Gastroesophageal sphincter (tissue), 4 donors: ENCODE measurements around the gene CELSR2. TPM values are rescaled to one million over a fixed set of nuclear protein-coding genes. Genes with fewer than 3 reads are reported as not detected.

Source experiments
- ATAC-seq: fragments of 150-250 bp; one replicate; pipeline ENCODE4 v1.9.1; 2016; ENCODE audit warnings: mild to moderate bottlenecking, moderate library complexity
- H3K27ac ChIP-seq, 4 donors: fragments of 200-600 bp; sonication (generic) in 3 of 4; 1 replicate in 3 of 4; 2 replicates in 1 of 4; pipeline ENCODE4 v1.5.1; 2016 to 2019
- H3K27me3 ChIP-seq: fragments of 200-600 bp; sonication (generic); one replicate; pipeline ENCODE4 v1.5.1; 2019
- H3K36me3 ChIP-seq, 2 donors: fragments of 200-600 bp; sonication (generic); one replicate each; pipeline ENCODE4 v1.5.1; 2019; ENCODE audit warnings: control low read depth in 1 of 2
- H3K4me1 ChIP-seq, 3 donors: fragments of 200-600 bp; sonication (generic); 1 replicate in 2 of 3; 2 replicates in 1 of 3; pipeline ENCODE4 v1.5.1; 2016 to 2019; ENCODE audit warnings: control low read depth in 2 of 3
- H3K4me3 ChIP-seq, 2 donors: fragments of 200-600 bp; sonication (generic); one replicate each; pipeline ENCODE4 v1.5.1; 2019; ENCODE audit warnings: mild to moderate bottlenecking in 1 of 2, moderate library complexity in 1 of 2
- H3K9me3 ChIP-seq, 3 donors: fragments of 200-600 bp; sonication (generic); one replicate each; pipeline ENCODE4 v1.5.1; 2017 to 2019; ENCODE audit warnings: control low read depth in 2 of 3
- CTCF ChIP-seq, 4 experiments: fragments of 200-600 bp in 2 of 4; fragments of 450-650 bp in 2 of 4; sonication (generic) in 1 of 4; IDR thresholded peaks; one replicate each; pipeline ENCODE4 v1.5.1; 2017 to 2019; ENCODE audit warnings: antibody characterized with exemption in 4 of 4, mild to moderate bottlenecking in 2 of 4, moderate library complexity in 2 of 4
- EP300 ChIP-seq: sonication (generic); formaldehyde crosslinking; IDR thresholded peaks from one replicate; pipeline ENCODE4 v1.6.1; 2017; ENCODE audit warnings: antibody characterized with exemption, mild to moderate bottlenecking
- POLR2A ChIP-seq, 2 donors: fragments of 450-650 bp; IDR thresholded peaks; one replicate each; pipeline ENCODE4 v1.6.1; 2017; ENCODE audit warnings: antibody characterized with exemption in 2 of 2, mild to moderate bottlenecking in 2 of 2, moderate library complexity in 1 of 2
- POLR2AphosphoS5 ChIP-seq: sonication (generic); formaldehyde crosslinking; IDR thresholded peaks from one replicate; pipeline ENCODE4 v1.6.1; 2017; ENCODE audit warnings: antibody characterized with exemption
- WGBS, 2 donors: methylation state at CpG; one replicate each; pipeline ENCODE4 v1.1.5; 2018; ENCODE audit warnings: low coverage in 1 of 2; 5-methylcytosine and 5-hydroxymethylcytosine counted together
- total RNA-seq, 4 donors: library from RNA; depleted of rRNA; stranded (reverse); fragments of >200 nt; gene quantifications; one replicate each; pipeline ENCODE4 v1.1.0, GENCODE V29; 2016

The CELSR2 gene
- total RNA-seq, 4 donors from 2014 or later = 5.7 to 18.6 (median 9.1) TPM

GRCh38 chr1:109206339-109206738 is 43.0 kb upstream of the CELSR2 start:
- H3K9me3 ChIP-seq = no peaks in the 10 kb centered on the region
- 65 to 71% methylated on average over 2 of the region's 2 CpGs for WGBS, 2 donors
- H3K4me3 ChIP-seq = no peak overlapping the region
- no peaks in the 10 kb centered on the region for H3K27me3 ChIP-seq
- no peak for TF ChIP-seq CTCF (IDR thresholded peaks at IDR 0.05)
- H3K27ac ChIP-seq = no peak overlapping the region
- H3K4me1 ChIP-seq = no peaks in the 10 kb centered on the region
- ATAC-seq = no peak
- no peaks in the 10 kb centered on the region for H3K36me3 ChIP-seq

GRCh38 chr1:109207467-109208103 is 41.8 kb upstream of the CELSR2 start:
- no peaks in the 10 kb centered on the region for H3K4me1 ChIP-seq
- no peaks in the 10 kb centered on the region for H3K9me3 ChIP-seq
- no peak overlapping the region for H3K4me3 ChIP-seq
- TF ChIP-seq POLR2A (IDR thresholded peaks at IDR 0.05) (no peak), CTCF (IDR thresholded peaks at IDR 0.05) (no peak), POLR2AphosphoS5 (no peak), EP300 (no peak)
- H3K36me3 ChIP-seq = no peaks in the 10 kb centered on the region
- 76 to 83% methylated on average over 6 to 7 of the region's 7 CpGs for WGBS, 2 donors
- no peaks in the 10 kb centered on the region for H3K27me3 ChIP-seq
- no peak for ATAC-seq
- no peak overlapping the region for H3K27ac ChIP-seq

GRCh38 chr1:109208394-109208793 is 40.9 kb upstream of the CELSR2 start:
- ATAC-seq = no peak
- Histone ChIP-seq H3K4me3 (no peak overlapping the region), H3K27me3 (no peaks in the 10 kb centered on the region), H3K36me3 (no peaks in the 10 kb centered on the region), H3K27ac (no peak overlapping the region), H3K4me1 (peaks cover 0 to 4% (median 0%) of the 10 kb centered on the region in 3 donors), H3K9me3 (no peaks in the 10 kb centered on the region)
- no peak for TF ChIP-seq CTCF (IDR thresholded peaks at IDR 0.05)
- no peak for TF ChIP-seq POLR2AphosphoS5
- no peak for TF ChIP-seq EP300
- no peak for TF ChIP-seq POLR2A (IDR thresholded peaks at IDR 0.05)
- WGBS, 2 donors = 73 to 84% methylated on average over 6 of the region's 7 CpGs

- no peak overlapping the region for H3K27ac ChIP-seq
- H3K4me1 ChIP-seq = peaks cover 0 to 6% (median 0%) of the 10 kb centered on the region in 3 donors
- 63 to 66% methylated on average over 9 of the region's 9 CpGs for WGBS, 2 donors
- no peaks in the 10 kb centered on the region for H3K27me3 ChIP-seq
- H3K4me3 ChIP-seq = no peak overlapping the region
- no peak for ATAC-seq
- TF ChIP-seq POLR2AphosphoS5 = no peak
- TF ChIP-seq CTCF (IDR thresholded peaks at IDR 0.05) = no peak
- TF ChIP-seq POLR2A (IDR thresholded peaks at IDR 0.05) = no peak
- TF ChIP-seq EP300 = no peak
- H3K9me3 ChIP-seq = no peaks in the 10 kb centered on the region
- H3K36me3 ChIP-seq = no peaks in the 10 kb centered on the region
Observed at GRCh38 chr1:109208836-109209463, 40.4 kb upstream of the CELSR2 start.

- no peak for ATAC-seq
Observed at GRCh38 chr1:109210058-109210457, 39.3 kb upstream of the CELSR2 start.

More at GRCh38 chr1:109210058-109210457, 39.3 kb upstream of the CELSR2 start:
- Histone ChIP-seq H3K36me3 (no peaks in the 10 kb centered on the region), H3K9me3 (no peaks in the 10 kb centered on the region), H3K4me3 (no peak overlapping the region), H3K27ac (no peak overlapping the region), H3K27me3 (no peaks in the 10 kb centered on the region), H3K4me1 (peaks cover 0 to 7% (median under 1%) of the 10 kb centered on the region in 3 donors)
- TF ChIP-seq POLR2A (IDR thresholded peaks at IDR 0.05) (no peak), CTCF (IDR thresholded peaks at IDR 0.05) (no peak), EP300 (no peak), POLR2AphosphoS5 (no peak)
- WGBS, 2 donors = 72 to 89% methylated on average over 5 of the region's 8 CpGs
